IMR-90 (cell line): ENCODE data around the gene HDAC10. TPM values are rescaled to one million over a fixed set of nuclear protein-coding genes. Genes with fewer than 3 reads are reported as not detected.
A peak's percentile ranks its signal among the peaks of the same experiment; 100 is the strongest.

Experiments used
- ATAC-seq: fragments of 200-7000 bp; cut with Tn5 transposase; 2 replicates; pipeline ENCODE4 v1.9.1; 2020; ENCODE audit warnings: low read depth, mild to moderate bottlenecking, moderate library complexity
- BruUV-seq: library from RNA; stranded (reverse); fragments of 400-500 nt; replicated peaks from 2 replicates; lab custom pipeline; 2021; lab: Mats Ljungman, UMichigan
- CTCF ChIA-PET: fragments of 300-600 bp; formaldehyde crosslinking; extraction: SDS; loops from one replicate; lab custom pipeline; 2021; ENCODE audit warnings: antibody characterized with exemption; lab: Yijun Ruan, JAX
- POLR2A ChIA-PET: fragments of 300-600 bp; sonication (Branson Sonifier 250); formaldehyde crosslinking; loops from one replicate; lab custom pipeline; 2022; ENCODE audit warnings: antibody characterized with exemption; ENCODE audit not compliant: unreplicated experiment; lab: Charles Lee
- DNase-seq: peaks from one replicate; pipeline ENCODE4 v3.0.0; 2013
- H2AFZ ChIP-seq: replicated peaks from 2 replicates; pipeline ENCODE3; 2013; ENCODE audit warnings: low read length, mild to moderate bottlenecking; ENCODE audit not compliant: poor library complexity
- H2AK5ac ChIP-seq: 2 replicates; pipeline ENCODE4 v1.6.1; 2013; ENCODE audit warnings: low read depth, low read length, inconsistent platforms
- H2AK9ac ChIP-seq: replicated peaks from 2 replicates; pipeline ENCODE3; 2013; ENCODE audit warnings: mild to moderate bottlenecking, low read depth, low read length, moderate library complexity; ENCODE audit not compliant: poor library complexity
- H2BK120ac ChIP-seq: 2 replicates; pipeline ENCODE4 v1.6.1; 2013; ENCODE audit warnings: low read depth, low read length, inconsistent platforms
- H2BK15ac ChIP-seq: 3 replicates; pipeline ENCODE4 v1.6.1; 2013; ENCODE audit warnings: low read depth, low read length, inconsistent platforms
- H2BK20ac ChIP-seq: 2 replicates; pipeline ENCODE4 v1.6.1; 2013; ENCODE audit warnings: low read depth, mild to moderate bottlenecking, inconsistent platforms, low read length, moderate library complexity
- H2BK5ac ChIP-seq: 2 replicates; pipeline ENCODE4 v1.6.1; 2013; ENCODE audit warnings: mild to moderate bottlenecking, low read depth, low read length, inconsistent platforms; ENCODE audit not compliant: poor library complexity, severe bottlenecking
- H3K14ac ChIP-seq: replicated peaks from 2 replicates; pipeline ENCODE4 v1.6.1; 2013; ENCODE audit warnings: low read depth, low read length, inconsistent platforms
- H3K18ac ChIP-seq: 2 replicates; pipeline ENCODE4 v1.6.1; 2013; ENCODE audit warnings: low read depth, low read length, control low read depth
- H3K23ac ChIP-seq: 2 replicates; pipeline ENCODE4 v1.6.1; 2013; ENCODE audit warnings: low read depth, low read length, inconsistent platforms
- H3K27ac ChIP-seq: 2 replicates; pipeline ENCODE4 v1.5.1; 2013; ENCODE audit warnings: mild to moderate bottlenecking, control low read depth, low read length; ENCODE audit not compliant: insufficient read depth
- H3K27me3 ChIP-seq: 2 replicates; pipeline ENCODE4 v1.6.1; 2013; ENCODE audit warnings: low read length; ENCODE audit not compliant: control insufficient read depth, insufficient read depth
- H3K36me3 ChIP-seq: 2 replicates; pipeline ENCODE4 v1.6.1; 2013; ENCODE audit warnings: low read length, mixed read lengths; ENCODE audit not compliant: control insufficient read depth, insufficient read depth
- H3K4ac ChIP-seq: 2 replicates; pipeline ENCODE4 v1.6.1; 2013; ENCODE audit warnings: low read depth, low read length, inconsistent platforms
- H3K4me1 ChIP-seq: 2 replicates; pipeline ENCODE4 v1.6.1; 2013; ENCODE audit warnings: low read length, mixed read lengths; ENCODE audit not compliant: control insufficient read depth, insufficient read depth
- H3K4me2 ChIP-seq: 2 replicates; pipeline ENCODE4 v1.6.1; 2013; ENCODE audit warnings: low read depth, mild to moderate bottlenecking, control low read depth, low read length, moderate library complexity
- H3K4me3 ChIP-seq: 2 replicates; pipeline ENCODE4 v1.5.1; 2013; ENCODE audit warnings: low read depth, mild to moderate bottlenecking, control low read depth, low read length, moderate library complexity; ENCODE audit not compliant: insufficient read depth
- H3K56ac ChIP-seq: 2 replicates; pipeline ENCODE4 v1.6.1; 2013; ENCODE audit warnings: low read length, inconsistent platforms; ENCODE audit not compliant: insufficient read depth; ENCODE audit errors: extremely low read depth
- H3K79me1 ChIP-seq, 2 experiments: 2 replicates each; pipeline ENCODE4 v1.6.1; 2013; ENCODE audit warnings: low read length in 2 of 2, inconsistent platforms in 1 of 2, low read depth in 1 of 2
- H3K9ac ChIP-seq: 2 replicates; pipeline ENCODE4 v1.6.1; 2013; ENCODE audit warnings: low read depth, low read length, control low read depth
- H3K9me1 ChIP-seq: 2 replicates; pipeline ENCODE4 v1.6.1; 2013; ENCODE audit warnings: low read length, inconsistent platforms; ENCODE audit not compliant: insufficient read depth
- H3K9me3 ChIP-seq: 2 replicates; pipeline ENCODE4 v1.6.1; 2013; ENCODE audit warnings: low read length; ENCODE audit not compliant: control insufficient read depth, insufficient read depth
- H4K20me1 ChIP-seq: 2 replicates; pipeline ENCODE4 v1.6.1; 2013; ENCODE audit warnings: low read length, inconsistent platforms; ENCODE audit not compliant: insufficient read depth
- H4K5ac ChIP-seq: 2 replicates; pipeline ENCODE4 v1.6.1; 2013; ENCODE audit warnings: mild to moderate bottlenecking, low read depth, low read length, control low read depth
- H4K8ac ChIP-seq, 2 experiments: 2 replicates each; pipeline ENCODE4 v1.6.1; 2013; ENCODE audit warnings: low read depth in 2 of 2, low read length in 2 of 2, control low read depth in 1 of 2, inconsistent platforms in 1 of 2
- H4K91ac ChIP-seq: 2 replicates; pipeline ENCODE4 v1.6.1; 2013; ENCODE audit warnings: low read depth, low read length, inconsistent platforms; ENCODE audit not compliant: insufficient read depth
- CEBPB ChIP-seq: IDR thresholded peaks from 2 replicates; pipeline ENCODE4 v1.6.1; 2012; ENCODE audit warnings: low read depth, low read length, improper control_type of control experiment
- MAFK ChIP-seq: IDR thresholded peaks from 2 replicates; pipeline ENCODE4 v1.6.1; 2012; ENCODE audit warnings: low read depth, low read length, improper control_type of control experiment
- WGBS, 2 experiments: methylation state at CpG; one replicate each; pipeline versions ENCODE4 v1.1.5 to v1.1.7; 2013; ENCODE audit warnings: missing lambda C conversion rate in 2 of 2; ENCODE audit not compliant: insufficient read length in 1 of 2; ENCODE audit errors: extremely low coverage in 2 of 2; 5-methylcytosine and 5-hydroxymethylcytosine counted together
- dilution Hi-C: fragments of 300-500 bp; cut with HindIII; formaldehyde crosslinking; loops from one replicate; pipeline ENCODE4 v1.14.3; 2018; ENCODE audit warnings: low sequenced_read_pairs; ENCODE audit not compliant: unreplicated experiment
- in situ Hi-C: fragments of 300-500 bp; cut with MboI; formaldehyde crosslinking; loops from 3 replicates; pipeline ENCODE4 v1.14.3; 2019; ENCODE audit warnings: low sequenced_read_pairs, inconsistent platforms, mixed read lengths
- intact Hi-C: fragments of 100-400 bp; cut with micrococcal nuclease; formaldehyde crosslinking; loops from 2 replicates; pipeline ENCODE4 v1.10.0; 2022
- polyA plus RNA-seq, 3 experiments: library from polyadenylated mRNA; depleted of rRNA; stranded (reverse); fragments of >200 nt; gene quantifications; 2 replicates each; pipeline ENCODE4 v1.2.3, GENCODE V29; 2012; ENCODE audit warnings: low replicate concordance in 1 of 3
- total RNA-seq: library from RNA; depleted of rRNA; stranded (reverse); fragments of >200 nt; gene quantifications from 2 replicates; pipeline ENCODE4 v1.2.3, GENCODE V29; 2012

The HDAC10 gene
- total and polyA plus RNA-seq, 2 of the 4 experiments (the other 2 are of a cell fraction), result 3.9 to 35.7 TPM

GRCh38 chr22:50280022-50280707, 29.1 kb upstream of the HDAC10 start:
- H3K4me1 ChIP-seq, result peaks cover 8% of the 10 kb centered on the region
- no peak overlapping the region for H3K56ac ChIP-seq
- DNase-seq, result no peak
- H2BK20ac ChIP-seq, result no peak overlapping the region
- H3K27me3 ChIP-seq, result no peaks in the 10 kb centered on the region
- intact Hi-C loops (no loop called here), dilution Hi-C loops (no loop called here), in situ Hi-C loops (no loop called here)
- no peak overlapping the region for H3K14ac ChIP-seq
- no peak overlapping the region for H2BK5ac ChIP-seq
- no peak overlapping the region for H4K8ac ChIP-seq
- BruUV-seq, result no TSS peak
- no peak overlapping the region for H3K27ac ChIP-seq
- CTCF ChIA-PET, result no interaction called here
- no peak overlapping the region for H3K23ac ChIP-seq
- no peak for TF ChIP-seq MAFK
- TF ChIP-seq CEBPB, result no peak
- H3K9me1 ChIP-seq, result no peaks in the 10 kb centered on the region
- H4K91ac ChIP-seq, result no peak overlapping the region
- POLR2A ChIA-PET, result no interaction called here
- no peak overlapping the region for H2AK5ac ChIP-seq
- H3K4ac ChIP-seq, result no peak overlapping the region
- peaks cover 8 to 41% of the 10 kb centered on the region in 2 experiments; a peak in 2 of 4 replicates for H3K79me1 ChIP-seq
- no peaks in the 10 kb centered on the region for H3K9me3 ChIP-seq
- peak overlapping the region; percentile 43 for H2AFZ ChIP-seq
- H2BK15ac ChIP-seq, result no peak overlapping the region
- no peak overlapping the region for H2BK120ac ChIP-seq
- H3K4me2 ChIP-seq, result no peak overlapping the region
- H3K4me3 ChIP-seq, result no peak overlapping the region
- H4K5ac ChIP-seq, result no peak overlapping the region
- H3K36me3 ChIP-seq, result peaks cover 91% of the 10 kb centered on the region
- 98% methylated on average over 19 of the region's 38 CpGs; no CpG with 5 or more reads in 1 of the 2 experiments for whole genome bisulfite sequencing, 2 experiments
- no peak overlapping the region for H3K18ac ChIP-seq
- H3K9ac ChIP-seq, result no peak overlapping the region
- no peak for ATAC-seq
- peak overlapping the region; percentile 50 for H2AK9ac ChIP-seq
- peaks cover 40% of the 10 kb centered on the region for H4K20me1 ChIP-seq
